EH (cell line): ENCODE measurements around the gene IFI27.

Experiments used
- DNase-seq: peaks from one replicate; pipeline ENCODE4 v3.0.0-alpha.2; 2015; ENCODE audit warnings: low read depth

The IFI27 gene

GRCh38 chr14:94125659-94126418 is 15.3 kb downstream of the IFI27 start:
- no peak for DNase-seq

- no peak for DNase-seq
These were observed 15.8 kb downstream of the IFI27 start for GRCh38 chr14:94126419-94126677.

GRCh38 chr14:94126800-94127199 is 16.3 kb downstream of the IFI27 start:
- DNase-seq, result no peak

- no peak for DNase-seq
These were observed 16.8 kb downstream of the IFI27 start for GRCh38 chr14:94127330-94127729.

- no peak for DNase-seq
These were observed 17.8 kb downstream of the IFI27 start for GRCh38 chr14:94128216-94128839.

GRCh38 chr14:94129111-94129757 is 18.7 kb downstream of the IFI27 start, which contains the start of gene IFI27L2:
TSS of gene IFI27L2 (minus strand) at chr14:94129604. CDS start at chr14:94129564, 40 bp downstream.
- DNase-seq, result peak; percentile 88

GRCh38 chr14:94129758-94130414 is 19.4 kb downstream of the IFI27 start:
- DNase-seq, result peak; percentile 61

- DNase-seq, result peak; percentile 72
These were observed 21.9 kb downstream of the IFI27 start for GRCh38 chr14:94132285-94132887.

- DNase-seq, result no peak
These were observed 24.9 kb downstream of the IFI27 start for GRCh38 chr14:94135476-94135875.

GRCh38 chr14:94136575-94137331 is 26.2 kb downstream of the IFI27 start:
- peak; percentile 86 for DNase-seq

- DNase-seq, result no peak
These were observed 27.7 kb downstream of the IFI27 start for GRCh38 chr14:94138251-94138650.

GRCh38 chr14:94139006-94139405 is 28.5 kb downstream of the IFI27 start:
- DNase-seq, result no peak

GRCh38 chr14:94139421-94139820 is 28.9 kb downstream of the IFI27 start:
- no peak for DNase-seq

- no peak for DNase-seq
These were observed 31.7 kb downstream of the IFI27 start for GRCh38 chr14:94142247-94142646.

- DNase-seq, result no peak
These were observed 32.3 kb downstream of the IFI27 start for GRCh38 chr14:94142836-94143235.

GRCh38 chr14:94143239-94143638 is 32.7 kb downstream of the IFI27 start:
- no peak for DNase-seq

GRCh38 chr14:94143711-94144110 is 33.2 kb downstream of the IFI27 start:
- no peak for DNase-seq

- DNase-seq, result no peak
These were observed 34.2 kb downstream of the IFI27 start for GRCh38 chr14:94144765-94145164.

- no peak for DNase-seq
These were observed 35.5 kb downstream of the IFI27 start for GRCh38 chr14:94145902-94146527.

- no peak for DNase-seq
These were observed 42.1 kb downstream of the IFI27 start for GRCh38 chr14:94152676-94153075.

GRCh38 chr14:94153750-94154342 is 43.3 kb downstream of the IFI27 start:
- DNase-seq, result no peak
